ENCODE data around the gene KCNQ5.

GRCh38 chr6:72755752-72756151 is 133.9 kb downstream of the KCNQ5 start:
- TF ChIP-seq, protein P1, sequence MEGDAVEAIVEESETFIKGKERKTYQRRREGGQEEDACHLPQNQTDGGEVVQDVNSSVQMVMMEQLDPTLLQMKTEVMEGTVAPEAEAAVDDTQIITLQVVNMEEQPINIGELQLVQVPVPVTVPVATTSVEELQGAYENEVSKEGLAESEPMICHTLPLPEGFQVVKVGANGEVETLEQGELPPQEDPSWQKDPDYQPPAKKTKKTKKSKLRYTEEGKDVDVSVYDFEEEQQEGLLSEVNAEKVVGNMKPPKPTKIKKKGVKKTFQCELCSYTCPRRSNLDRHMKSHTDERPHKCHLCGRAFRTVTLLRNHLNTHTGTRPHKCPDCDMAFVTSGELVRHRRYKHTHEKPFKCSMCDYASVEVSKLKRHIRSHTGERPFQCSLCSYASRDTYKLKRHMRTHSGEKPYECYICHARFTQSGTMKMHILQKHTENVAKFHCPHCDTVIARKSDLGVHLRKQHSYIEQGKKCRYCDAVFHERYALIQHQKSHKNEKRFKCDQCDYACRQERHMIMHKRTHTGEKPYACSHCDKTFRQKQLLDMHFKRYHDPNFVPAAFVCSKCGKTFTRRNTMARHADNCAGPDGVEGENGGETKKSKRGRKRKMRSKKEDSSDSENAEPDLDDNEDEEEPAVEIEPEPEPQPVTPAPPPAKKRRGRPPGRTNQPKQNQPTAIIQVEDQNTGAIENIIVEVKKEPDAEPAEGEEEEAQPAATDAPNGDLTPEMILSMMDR (IDR thresholded peaks at IDR 0.05): no peak
- no peak for TF ChIP-seq POLR2A (IDR thresholded peaks at IDR 0.05)

All from vagina (tissue), 2 donors.